Measurements from ENCODE around the gene SPSB2.

GRCh38 chr12:6902448-6902847, 29.3 kb upstream of the SPSB2 start:
- TF ChIP-seq CTCF (IDR thresholded peaks at IDR 0.05) (no peak), POLR2A (IDR thresholded peaks at IDR 0.05) (no peak)

Measured in adrenal gland (tissue), 5 donors.